HepG2 (cell line): ENCODE results near the gene MRPL18. TPM values are rescaled to one million over a fixed set of nuclear protein-coding genes. Genes with fewer than 3 reads are reported as not detected.

ENCODE experiments used
- IKZF5 ChIP-seq: IDR thresholded peaks from 2 replicates; pipeline ENCODE4 v1.6.1; 2018; ENCODE audit warnings: missing genetic modification reagents, mild to moderate bottlenecking, missing compliant biosample characterization
- KLF13 ChIP-seq: sonication (generic); formaldehyde crosslinking; IDR thresholded peaks from 2 replicates; pipeline ENCODE4 v1.4.0; 2020; ENCODE audit warnings: mild to moderate bottlenecking, missing genetic modification reagents
- PRDM4 ChIP-seq: sonication (generic); formaldehyde crosslinking; IDR thresholded peaks from 2 replicates; pipeline ENCODE4 v1.9.0; 2021; ENCODE audit warnings: missing genetic modification reagents, borderline replicate concordance
- SIN3A ChIP-seq: IDR thresholded peaks from 2 replicates; pipeline ENCODE4 v1.6.1; 2011; ENCODE audit warnings: low read depth, mild to moderate bottlenecking, control low read depth, low read length, borderline replicate concordance
- SNAI1 ChIP-seq: sonication (generic); formaldehyde crosslinking; IDR thresholded peaks from 2 replicates; pipeline ENCODE4 v1.5.0; 2020; ENCODE audit warnings: mild to moderate bottlenecking, missing genetic modification reagents, borderline replicate concordance
- TFAP4 ChIP-seq: sonication (generic); IDR thresholded peaks from 2 replicates; pipeline ENCODE4 v1.6.1; 2016; ENCODE audit warnings: low read depth, borderline replicate concordance
- ZC3H13 ChIP-seq: sonication (generic); formaldehyde crosslinking; IDR thresholded peaks from 2 replicates; pipeline ENCODE4 v1.8.1; 2023; ENCODE audit warnings: mild to moderate bottlenecking, missing genetic modification reagents, moderate library complexity
- ZNF816 ChIP-seq: sonication (generic); formaldehyde crosslinking; IDR thresholded peaks from 2 replicates; pipeline ENCODE4 v1.8.0; 2022; ENCODE audit warnings: missing genetic modification reagents, mild to moderate bottlenecking, borderline replicate concordance
- ZSCAN31 ChIP-seq: sonication (generic); formaldehyde crosslinking; IDR thresholded peaks from 2 replicates; pipeline ENCODE4 v1.5.0; 2020; ENCODE audit warnings: low read depth, mild to moderate bottlenecking, missing genetic modification reagents
- polyA plus RNA-seq, 8 experiments: library from polyadenylated mRNA; depleted of rRNA in 3 of 8; stranded (reverse) in 7 of 8; unstranded in 1 of 8; fragments of >200 nt; fragmentation: Illumina TruSeq in 4 of 8; extraction: Trizol in 4 of 8; gene quantifications; 2 replicates each; pipeline versions ENCODE4 v1.2.1 to v1.2.3, GENCODE V29; 2011 to 2016; ENCODE audit warnings: low read depth in 4 of 8, missing spikeins in 1 of 8, mixed read lengths in 1 of 8; ENCODE audit not compliant: insufficient read depth in 1 of 8
- total RNA-seq, 5 experiments: library from RNA; depleted of rRNA; stranded (reverse); fragments of >200 nt; fragmentation: Illumina TruSeq; extraction: Trizol; gene quantifications; 2 replicates each; pipeline ENCODE4 v1.2.3, GENCODE V29; 2016; ENCODE audit warnings: low read depth in 1 of 5
- TF ChIP-seq, protein P1 (sequence below): conservative IDR thresholded peaks from 2 replicates; pipeline ENCODE4 v1.6.1; 2018; ENCODE audit warnings: missing genetic modification reagents
- TF ChIP-seq, protein P2 (sequence below): sonication (generic); formaldehyde crosslinking; IDR thresholded peaks from 2 replicates; pipeline ENCODE4 v1.4.0; 2020; ENCODE audit warnings: missing genetic modification reagents, borderline replicate concordance
- TF ChIP-seq, protein P3 (sequence below): sonication (generic); formaldehyde crosslinking; conservative IDR thresholded peaks from 2 replicates; pipeline ENCODE4 v1.8.0; 2022; ENCODE audit warnings: low read depth, missing genetic modification reagents
- TF ChIP-seq, protein P4 (sequence below): sonication (generic); formaldehyde crosslinking; IDR thresholded peaks from 2 replicates; pipeline ENCODE4 v1.5.1; 2020; ENCODE audit warnings: mild to moderate bottlenecking, missing genetic modification reagents

MRPL18 gene
- total and polyA plus RNA-seq, 2 of the 13 experiments (the other 11 are each of a cell fraction or from before 2014, with no cell fraction given), result 85.6 to 176 TPM

DNA sequence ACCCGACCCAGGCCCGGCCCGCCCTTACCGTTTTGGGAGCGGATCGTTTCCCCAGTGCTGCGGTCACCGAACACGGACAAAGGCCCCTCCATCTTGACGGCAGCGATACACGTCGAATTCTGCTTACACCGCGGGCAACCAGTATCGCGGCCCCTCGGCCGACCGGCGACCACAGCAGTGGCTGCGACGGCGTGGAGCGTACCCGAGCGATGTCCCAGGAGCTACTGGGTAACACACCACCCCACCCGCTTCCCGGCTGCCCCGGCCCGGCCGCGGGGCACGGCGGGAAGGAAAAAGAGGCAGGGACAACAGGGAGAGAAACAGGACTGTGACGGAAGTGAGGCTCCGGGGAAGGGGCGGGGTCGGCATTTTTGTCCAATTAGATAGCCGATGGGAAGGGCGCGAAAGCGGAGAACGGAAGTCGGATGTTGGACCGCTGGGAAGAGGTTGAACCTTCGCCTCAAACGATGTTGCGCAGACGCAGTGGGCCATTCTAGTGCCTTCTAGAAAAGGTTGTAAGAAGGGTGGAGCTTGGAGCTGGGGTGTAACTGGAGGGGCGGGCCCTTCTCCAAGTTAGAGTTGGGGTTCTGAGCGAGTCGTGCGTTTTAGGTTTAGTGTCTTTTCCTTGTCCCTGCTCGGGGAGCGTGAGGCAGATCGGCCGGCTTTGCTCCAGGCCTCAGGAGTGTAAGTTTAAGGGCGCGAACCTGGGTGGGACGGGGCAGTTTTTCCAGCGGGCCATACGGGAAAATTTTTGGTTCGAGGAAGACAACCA is 704 bp upstream of the MRPL18 start, which contains the start of gene TCP1 (continued):
- TF ChIP-seq, protein P1, sequence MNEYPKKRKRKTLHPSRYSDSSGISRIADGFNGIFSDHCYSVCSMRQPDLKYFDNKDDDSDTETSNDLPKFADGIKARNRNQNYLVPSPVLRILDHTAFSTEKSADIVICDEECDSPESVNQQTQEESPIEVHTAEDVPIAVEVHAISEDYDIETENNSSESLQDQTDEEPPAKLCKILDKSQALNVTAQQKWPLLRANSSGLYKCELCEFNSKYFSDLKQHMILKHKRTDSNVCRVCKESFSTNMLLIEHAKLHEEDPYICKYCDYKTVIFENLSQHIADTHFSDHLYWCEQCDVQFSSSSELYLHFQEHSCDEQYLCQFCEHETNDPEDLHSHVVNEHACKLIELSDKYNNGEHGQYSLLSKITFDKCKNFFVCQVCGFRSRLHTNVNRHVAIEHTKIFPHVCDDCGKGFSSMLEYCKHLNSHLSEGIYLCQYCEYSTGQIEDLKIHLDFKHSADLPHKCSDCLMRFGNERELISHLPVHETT (CRISPR knock-in tag), result peak; percentile 89
- TF ChIP-seq TFAP4, result peak; percentile 62; the same call in 1 of the 2 replicates
- 0 out of 2 replicates have a peak, but pooled peaks have one; percentile 52 for TF ChIP-seq ZSCAN31
- peak; percentile 75; the same call in 1 of the 2 replicates for TF ChIP-seq IKZF5
- TF ChIP-seq SNAI1 (CRISPR knock-in tag), result peak; percentile 95
- TF ChIP-seq, protein P2, sequence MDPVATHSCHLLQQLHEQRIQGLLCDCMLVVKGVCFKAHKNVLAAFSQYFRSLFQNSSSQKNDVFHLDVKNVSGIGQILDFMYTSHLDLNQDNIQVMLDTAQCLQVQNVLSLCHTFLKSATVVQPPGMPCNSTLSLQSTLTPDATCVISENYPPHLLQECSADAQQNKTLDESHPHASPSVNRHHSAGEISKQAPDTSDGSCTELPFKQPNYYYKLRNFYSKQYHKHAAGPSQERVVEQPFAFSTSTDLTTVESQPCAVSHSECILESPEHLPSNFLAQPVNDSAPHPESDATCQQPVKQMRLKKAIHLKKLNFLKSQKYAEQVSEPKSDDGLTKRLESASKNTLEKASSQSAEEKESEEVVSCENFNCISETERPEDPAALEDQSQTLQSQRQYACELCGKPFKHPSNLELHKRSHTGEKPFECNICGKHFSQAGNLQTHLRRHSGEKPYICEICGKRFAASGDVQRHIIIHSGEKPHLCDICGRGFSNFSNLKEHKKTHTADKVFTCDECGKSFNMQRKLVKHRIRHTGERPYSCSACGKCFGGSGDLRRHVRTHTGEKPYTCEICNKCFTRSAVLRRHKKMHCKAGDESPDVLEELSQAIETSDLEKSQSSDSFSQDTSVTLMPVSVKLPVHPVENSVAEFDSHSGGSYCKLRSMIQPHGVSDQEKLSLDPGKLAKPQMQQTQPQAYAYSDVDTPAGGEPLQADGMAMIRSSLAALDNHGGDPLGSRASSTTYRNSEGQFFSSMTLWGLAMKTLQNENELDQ, result 0 out of 2 replicates have a peak, but pooled peaks have one; percentile 74
- no peak; the same call in 1 of the 2 replicates for TF ChIP-seq ZNF816
- TF ChIP-seq PRDM4 (CRISPR knock-in tag), result no peak
- TF ChIP-seq, protein P3, sequence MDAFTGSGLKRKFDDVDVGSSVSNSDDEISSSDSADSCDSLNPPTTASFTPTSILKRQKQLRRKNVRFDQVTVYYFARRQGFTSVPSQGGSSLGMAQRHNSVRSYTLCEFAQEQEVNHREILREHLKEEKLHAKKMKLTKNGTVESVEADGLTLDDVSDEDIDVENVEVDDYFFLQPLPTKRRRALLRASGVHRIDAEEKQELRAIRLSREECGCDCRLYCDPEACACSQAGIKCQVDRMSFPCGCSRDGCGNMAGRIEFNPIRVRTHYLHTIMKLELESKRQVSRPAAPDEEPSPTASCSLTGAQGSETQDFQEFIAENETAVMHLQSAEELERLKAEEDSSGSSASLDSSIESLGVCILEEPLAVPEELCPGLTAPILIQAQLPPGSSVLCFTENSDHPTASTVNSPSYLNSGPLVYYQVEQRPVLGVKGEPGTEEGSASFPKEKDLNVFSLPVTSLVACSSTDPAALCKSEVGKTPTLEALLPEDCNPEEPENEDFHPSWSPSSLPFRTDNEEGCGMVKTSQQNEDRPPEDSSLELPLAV (CRISPR knock-in tag), result no peak
- 0 out of 2 replicates have a peak, but pooled peaks have one; percentile 56 for TF ChIP-seq KLF13 (CRISPR knock-in tag)
- TF ChIP-seq ZC3H13 (CRISPR knock-in tag), result peak; percentile 76; the same call in 1 of the 2 replicates
- TF ChIP-seq, protein P4, sequence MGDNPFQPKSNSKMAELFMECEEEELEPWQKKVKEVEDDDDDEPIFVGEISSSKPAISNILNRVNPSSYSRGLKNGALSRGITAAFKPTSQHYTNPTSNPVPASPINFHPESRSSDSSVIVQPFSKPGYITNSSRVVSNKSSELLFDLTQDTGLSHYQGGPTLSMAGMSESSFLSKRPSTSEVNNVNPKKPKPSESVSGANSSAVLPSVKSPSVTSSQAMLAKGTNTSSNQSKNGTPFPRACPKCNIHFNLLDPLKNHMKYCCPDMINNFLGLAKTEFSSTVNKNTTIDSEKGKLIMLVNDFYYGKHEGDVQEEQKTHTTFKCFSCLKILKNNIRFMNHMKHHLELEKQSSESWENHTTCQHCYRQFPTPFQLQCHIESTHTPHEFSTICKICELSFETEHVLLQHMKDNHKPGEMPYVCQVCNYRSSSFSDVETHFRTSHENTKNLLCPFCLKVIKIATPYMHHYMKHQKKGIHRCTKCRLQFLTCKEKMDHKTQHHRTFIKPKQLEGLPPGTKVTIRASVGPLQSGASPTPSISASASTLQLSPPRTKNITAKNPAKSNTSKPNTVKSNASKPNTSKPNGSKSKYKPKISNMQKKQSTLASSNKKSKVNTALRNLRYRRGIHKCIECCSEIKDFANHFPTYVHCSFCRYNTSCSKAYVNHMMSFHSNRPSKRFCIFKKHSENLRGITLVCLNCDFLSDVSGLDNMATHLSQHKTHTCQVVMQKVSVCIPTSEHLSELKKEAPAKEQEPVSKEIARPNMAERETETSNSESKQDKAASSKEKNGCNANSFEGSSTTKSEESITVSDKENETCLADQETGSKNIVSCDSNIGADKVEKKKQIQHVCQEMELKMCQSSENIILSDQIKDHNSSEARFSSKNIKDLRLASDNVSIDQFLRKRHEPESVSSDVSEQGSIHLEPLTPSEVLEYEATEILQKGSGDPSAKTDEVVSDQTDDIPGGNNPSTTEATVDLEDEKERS, result peak; percentile 50; the same call in 1 of the 2 replicates
- peak; percentile 95 for TF ChIP-seq SIN3A
